K562 (cell line): ENCODE data around the gene ZNF460. TPM values are rescaled to one million over a fixed set of nuclear protein-coding genes. Genes with fewer than 3 reads are reported as not detected.

Experiments used
- BHLHE40 ChIP-seq: IDR thresholded peaks from 2 replicates; pipeline ENCODE4 v1.6.1; 2011; ENCODE audit warnings: low read length, improper control_type of control experiment
- CBX2 ChIP-seq: fragments of 200-600 bp; sonication (generic); IDR thresholded peaks from one replicate; pipeline ENCODE4 v1.6.1; 2012; ENCODE audit warnings: mild to moderate bottlenecking, low read length, inconsistent platforms; ENCODE audit not compliant: insufficient read depth, poor library complexity, severe bottlenecking
- CC2D1A ChIP-seq: fragments of 450-650 bp; IDR thresholded peaks from 2 replicates; pipeline ENCODE4 v1.6.1; 2017; ENCODE audit warnings: mild to moderate bottlenecking
- CLOCK ChIP-seq: fragments of 250-450 bp; sonication (Bioruptor Pico); IDR thresholded peaks from 2 replicates; pipeline ENCODE4 v1.4.0; 2020; ENCODE audit warnings: mild to moderate bottlenecking, moderate library complexity, borderline replicate concordance
- GTF2E2 ChIP-seq: fragments of 200-800 bp; sonication (Bioruptor generic); IDR thresholded peaks from 2 replicates; pipeline ENCODE4 v1.6.1; 2016; ENCODE audit warnings: missing genetic modification characterization, missing compliant biosample characterization
- MBD1 ChIP-seq: fragments of 250-450 bp; sonication (Bioruptor Pico); IDR thresholded peaks from 2 replicates; pipeline ENCODE4 v1.8.0; 2022; ENCODE audit warnings: inconsistent platforms
- MIER1 ChIP-seq: fragments of 450-650 bp; IDR thresholded peaks from 2 replicates; pipeline ENCODE4 v1.6.1; 2016; ENCODE audit warnings: antibody characterized with exemption, mild to moderate bottlenecking, low read depth
- NFE2L1 ChIP-seq: fragments of 450-650 bp; IDR thresholded peaks from 2 replicates; pipeline ENCODE4 v1.6.1; 2016; ENCODE audit warnings: missing genetic modification characterization, low read depth, mild to moderate bottlenecking, missing compliant biosample characterization, moderate library complexity, borderline replicate concordance
- NFXL1 ChIP-seq: fragments of 450-650 bp; formaldehyde crosslinking; IDR thresholded peaks from 2 replicates; pipeline ENCODE4 v1.4.0; 2021; ENCODE audit warnings: mild to moderate bottlenecking
- NUFIP1 ChIP-seq: fragments of 450-650 bp; IDR thresholded peaks from 2 replicates; pipeline ENCODE4 v1.6.1; 2018; ENCODE audit not compliant: partially characterized antibody
- POLR2AphosphoS2 ChIP-seq: IDR thresholded peaks from 2 replicates; pipeline ENCODE4 v1.6.1; 2012; ENCODE audit warnings: low read length, improper control_type of control experiment
- RBM25 ChIP-seq: fragments of 200-400 bp; formaldehyde crosslinking; IDR thresholded peaks from 2 replicates; pipeline ENCODE4 v1.6.1; 2018; ENCODE audit warnings: low read length, low read depth, moderate library complexity; ENCODE audit not compliant: severe bottlenecking
- SP1 ChIP-seq: sonication (generic); formaldehyde crosslinking; IDR thresholded peaks from 2 replicates; pipeline ENCODE4 v1.8.1; 2022; ENCODE audit warnings: mild to moderate bottlenecking, missing genetic modification reagents
- TEAD4 ChIP-seq, 2 experiments: sonication (generic) in 1 of 2; formaldehyde crosslinking in 1 of 2; IDR thresholded peaks; 2 replicates each; pipeline versions ENCODE4 v1.6.1 to v1.8.0; 2012 to 2022; ENCODE audit warnings: borderline replicate concordance in 1 of 2, inconsistent platforms in 1 of 2, low read length in 1 of 2, mild to moderate bottlenecking in 1 of 2, missing genetic modification reagents in 1 of 2
- THRAP3 ChIP-seq: fragments of 450-650 bp; IDR thresholded peaks from 2 replicates; pipeline ENCODE4 v1.6.1; 2016; ENCODE audit warnings: mild to moderate bottlenecking, inconsistent platforms, borderline replicate concordance
- USF2 ChIP-seq: sonication (generic); formaldehyde crosslinking; IDR thresholded peaks from 2 replicates; pipeline ENCODE4 v1.5.0; 2020; ENCODE audit warnings: missing genetic modification reagents
- ZC3H8 ChIP-seq: fragments of 450-650 bp; IDR thresholded peaks from 2 replicates; pipeline ENCODE4 v1.6.1; 2017
- ZKSCAN3 ChIP-seq: fragments of 250-450 bp; sonication (Bioruptor Pico); IDR thresholded peaks from 2 replicates; pipeline ENCODE4 v1.4.0; 2020
- ZNF280B ChIP-seq: fragments of 250-450 bp; sonication (Bioruptor Pico); IDR thresholded peaks from 2 replicates; pipeline ENCODE4 v1.5.1; 2021; ENCODE audit warnings: mild to moderate bottlenecking
- ZNF324 ChIP-seq: fragments of 250-450 bp; sonication (Bioruptor Pico); IDR thresholded peaks from 2 replicates; pipeline ENCODE4 v1.4.0; 2020; ENCODE audit warnings: mild to moderate bottlenecking
- ZNF778 ChIP-seq: fragments of 450-650 bp; formaldehyde crosslinking; IDR thresholded peaks from 2 replicates; pipeline ENCODE4 v1.4.0; 2020; ENCODE audit warnings: mild to moderate bottlenecking, moderate library complexity
- ZNF780A ChIP-seq: fragments of 250-450 bp; sonication (Bioruptor Pico); IDR thresholded peaks from 2 replicates; pipeline ENCODE4 v1.5.0; 2021; ENCODE audit warnings: mild to moderate bottlenecking
- polyA plus RNA-seq, 8 experiments: library from polyadenylated mRNA; depleted of rRNA in 4 of 8; stranded (reverse) in 5 of 8; unstranded in 3 of 8; fragments of >200 nt; fragmentation: Nextera tagmentation in 2 of 8; fragmentation: Illumina TruSeq in 1 of 8; extraction: Ambion mirVana in 2 of 8; extraction: Trizol in 1 of 8; gene quantifications; 2 replicates each; pipeline versions ENCODE4 v1.2.1 to v1.2.3, GENCODE V29; 2011 to 2014; ENCODE audit warnings: inconsistent platforms in 1 of 8, missing spikeins in 1 of 8
- total RNA-seq, 7 experiments: library from RNA; depleted of rRNA in 6 of 7; stranded (reverse); fragments of >200 nt in 6 of 7; fragmentation: Illumina TruSeq in 2 of 7; extraction: Trizol in 2 of 7; gene quantifications; 2 replicates each; pipeline versions ENCODE4 v1.2.1 to v1.2.3, GENCODE V29; 2011 to 2021; ENCODE audit warnings: low replicate concordance in 1 of 7

Gene ZNF460
- total and polyA plus RNA-seq, 9 of the 15 experiments (the other 6 are each of a cell fraction or from before 2014, with no cell fraction given): 0.45 to 36.2 (median 16.6) TPM

GRCh38 chr19:57320180-57321084, 40.1 kb downstream of the ZNF460 start, which contains the start of gene ZNF543 (continued):
- peak; percentile 42; the same call in 1 of the 2 replicates for TF ChIP-seq SP1 (CRISPR knock-in tag)
- TF ChIP-seq ZC3H8: no peak
- TF ChIP-seq MIER1: no peak
- TF ChIP-seq THRAP3: no peak
- no peak for TF ChIP-seq NUFIP1
- no peak for TF ChIP-seq ZNF280B (CRISPR knock-in tag)
- TF ChIP-seq POLR2AphosphoS2: no peak
- no peak for TF ChIP-seq RBM25
- TF ChIP-seq NFXL1 (CRISPR knock-in tag): no peak
- no peak for TF ChIP-seq CLOCK (CRISPR knock-in tag)
- TF ChIP-seq CC2D1A: no peak
- TF ChIP-seq ZKSCAN3 (CRISPR knock-in tag): no peak
- no peak for TF ChIP-seq ZNF778 (CRISPR knock-in tag)
- no peak for TF ChIP-seq TEAD4 (IDR thresholded peaks at IDR 0.05; ENCODE audit: low read length)
- no peak for TF ChIP-seq TEAD4 (CRISPR knock-in tag; IDR thresholded peaks at IDR 0.05; ENCODE audit: borderline replicate concordance)
- TF ChIP-seq USF2 (CRISPR knock-in tag): no peak
- TF ChIP-seq ZNF780A (CRISPR knock-in tag): no peak
- TF ChIP-seq MBD1 (CRISPR knock-in tag): no peak
- no peak for TF ChIP-seq ZNF324 (CRISPR knock-in tag)
- no peak for TF ChIP-seq GTF2E2 (tag)
- no peak for TF ChIP-seq CBX2
- TF ChIP-seq NFE2L1 (tag): no peak
- TF ChIP-seq BHLHE40: no peak; the same call in 1 of the 2 replicates
